Activated naive CD4-positive, alpha-beta T cell treated with anti-CD3 and anti-CD28 coated beads, Interleukin-2, amount 10 ng/mL, durations not matched to agents 7 days and 5 days (primary cell): ENCODE data around the gene CMTM2.

Source experiments
- CTCF ChIA-PET: fragments of 350-600 bp; sonication (Branson Sonifier 250); formaldehyde crosslinking; loops from one replicate; lab custom pipeline; 2021; ENCODE audit warnings: antibody characterized with exemption; lab: Charles Lee
- DNase-seq: peaks from one replicate; pipeline ENCODE4 v3.0.0-alpha.2; 2020
- H3K27ac Mint-ChIP-seq: one replicate; pipeline ENCODE4 v1.8.0; 2021; ENCODE audit warnings: mild to moderate bottlenecking, moderate library complexity, mixed read lengths
- H3K27me3 Mint-ChIP-seq: one replicate; pipeline ENCODE4 v1.8.0; 2021; ENCODE audit warnings: mild to moderate bottlenecking, mixed read lengths
- H3K36me3 Mint-ChIP-seq: one replicate; pipeline ENCODE4 v1.8.0; 2021; ENCODE audit warnings: mixed read lengths
- H3K4me1 Mint-ChIP-seq: one replicate; pipeline ENCODE4 v1.8.0; 2021; ENCODE audit warnings: mixed read lengths
- H3K4me3 Mint-ChIP-seq: one replicate; pipeline ENCODE4 v1.8.0; 2021; ENCODE audit warnings: mild to moderate bottlenecking, moderate library complexity, mixed read lengths
- H3K9me3 Mint-ChIP-seq: one replicate; pipeline ENCODE4 v1.8.0; 2021; ENCODE audit warnings: mixed read lengths

Gene CMTM2

GRCh38 chr16:66547101-66547989, 31.9 kb upstream of the CMTM2 start:
- CTCF ChIA-PET, result interaction anchor here (0.8 to 1.6 kb wide), 7 partner anchors 14 to 70 kb away, joined by 3 to 4 read pairs (median 3); no protein-coding TSS in a partner anchor
- no peak overlapping the region for H3K27ac Mint-ChIP-seq
- DNase-seq, result no peak
- H3K4me3 Mint-ChIP-seq, result no peak overlapping the region
- H3K9me3 Mint-ChIP-seq, result no peaks in the 10 kb centered on the region
- H3K27me3 Mint-ChIP-seq, result peaks cover 2% of the 10 kb centered on the region
- H3K4me1 Mint-ChIP-seq, result peaks cover 42% of the 10 kb centered on the region
- H3K36me3 Mint-ChIP-seq, result peaks cover 9% of the 10 kb centered on the region

GRCh38 chr16:66548068-66548467, 31.2 kb upstream of the CMTM2 start:
- Mint-ChIP-seq H3K27ac (no peak overlapping the region), H3K9me3 (no peaks in the 10 kb centered on the region), H3K36me3 (peaks cover 12% of the 10 kb centered on the region), H3K4me3 (no peak overlapping the region), H3K4me1 (peaks cover 45% of the 10 kb centered on the region), H3K27me3 (peaks cover 4% of the 10 kb centered on the region)
- CTCF ChIA-PET, result interaction anchor here (0.8 to 1.6 kb wide), 9 partner anchors 14 to 71 kb away, joined by 3 to 4 read pairs (median 3); no protein-coding TSS in a partner anchor
- DNase-seq, result no peak

- no peak for DNase-seq
- H3K36me3 Mint-ChIP-seq, result peaks cover 20% of the 10 kb centered on the region
- H3K4me1 Mint-ChIP-seq, result peaks cover 52% of the 10 kb centered on the region
- no peaks in the 10 kb centered on the region for H3K9me3 Mint-ChIP-seq
- H3K4me3 Mint-ChIP-seq, result peak overlapping the region; percentile 65
- CTCF ChIA-PET, result interaction anchor here (1.0 to 1.6 kb wide), 4 partner anchors 26 to 71 kb away, joined by 3 to 4 read pairs (median 3); no protein-coding TSS in a partner anchor
- H3K27ac Mint-ChIP-seq, result peak overlapping the region; percentile 75
- H3K27me3 Mint-ChIP-seq, result peaks cover 4% of the 10 kb centered on the region
These were observed 30.4 kb upstream of the CMTM2 start for GRCh38 chr16:66548868-66549267.

GRCh38 chr16:66549284-66550131, 29.8 kb upstream of the CMTM2 start, which contains the start of gene TK2:
Gene TK2, minus strand, starts transcription at chr16:66550122. Its CDS starts 61 bp downstream, at chr16:66550061.
- H3K4me1 Mint-ChIP-seq, result peaks cover 59% of the 10 kb centered on the region
- H3K27ac Mint-ChIP-seq, result peak within 1 kb of the TSS; percentile 75
- DNase-seq, result peak; percentile 69
- CTCF ChIA-PET, result interaction anchor here (1.0 to 4.4 kb wide), 6 partner anchors 27 to 54 kb away, joined by 3 to 39 read pairs (median 3); no protein-coding TSS in a partner anchor
- peaks cover 27% of the 10 kb centered on the region for H3K36me3 Mint-ChIP-seq
- H3K27me3 Mint-ChIP-seq, result peaks cover 4% of the 10 kb centered on the region
- H3K9me3 Mint-ChIP-seq, result no peaks in the 10 kb centered on the region
- H3K4me3 Mint-ChIP-seq, result peak within 1 kb of the TSS; percentile 78

- peaks cover 77% of the 10 kb centered on the region for H3K4me1 Mint-ChIP-seq
- CTCF ChIA-PET, result interaction anchor here (0.6 to 4.6 kb wide), 15 partner anchors 10 to 175 kb away, joined by 3 to 39 read pairs (median 8); no protein-coding TSS in a partner anchor
- no peaks in the 10 kb centered on the region for H3K9me3 Mint-ChIP-seq
- DNase-seq, result peak; percentile 72
- H3K27me3 Mint-ChIP-seq, result peaks cover 4% of the 10 kb centered on the region
- H3K4me3 Mint-ChIP-seq, result peak overlapping the region; percentile 89
- H3K27ac Mint-ChIP-seq, result peak overlapping the region; percentile 92
- H3K36me3 Mint-ChIP-seq, result peaks cover 41% of the 10 kb centered on the region
These were observed 27.9 kb upstream of the CMTM2 start for GRCh38 chr16:66551348-66551759.

GRCh38 chr16:66551788-66552285, 27.4 kb upstream of the CMTM2 start:
- Mint-ChIP-seq H3K9me3 (no peaks in the 10 kb centered on the region), H3K36me3 (peaks cover 41% of the 10 kb centered on the region), H3K27ac (peak overlapping the region; percentile 92), H3K27me3 (peaks cover 4% of the 10 kb centered on the region), H3K4me3 (peak overlapping the region; percentile 89), H3K4me1 (peaks cover 81% of the 10 kb centered on the region)
- no peak for DNase-seq
- CTCF ChIA-PET, result interaction anchor here (0.6 to 4.6 kb wide), 17 partner anchors 10 to 175 kb away, joined by 3 to 39 read pairs (median 4); no protein-coding TSS in a partner anchor

- Mint-ChIP-seq H3K27ac (peak within 1 kb of the TSS; percentile 92), H3K36me3 (peaks cover 39% of the 10 kb centered on the region), H3K4me3 (peak within 1 kb of the TSS; percentile 89), H3K9me3 (no peaks in the 10 kb centered on the region), H3K4me1 (peaks cover 79% of the 10 kb centered on the region), H3K27me3 (peaks cover 4% of the 10 kb centered on the region)
- CTCF ChIA-PET, result interaction anchor here (0.6 to 4.6 kb wide), 15 partner anchors 10 to 146 kb away, joined by 3 to 39 read pairs (median 8); no protein-coding TSS in a partner anchor
- DNase-seq, result peak; percentile 92
These were observed 26.7 kb upstream of the CMTM2 start, which contains the start of gene CKLF for GRCh38 chr16:66552286-66553177. Gene CKLF, plus strand, starts transcription at chr16:66552576. Its CDS starts 140 bp downstream, at chr16:66552716.

- CTCF ChIA-PET, result interaction anchor here (1.8 to 4.6 kb wide), 5 partner anchors 31 to 146 kb away, joined by 4 to 39 read pairs (median 16); no protein-coding TSS in a partner anchor
- H3K4me3 Mint-ChIP-seq, result peak overlapping the region; percentile 89
- H3K4me1 Mint-ChIP-seq, result peaks cover 78% of the 10 kb centered on the region
- H3K9me3 Mint-ChIP-seq, result no peaks in the 10 kb centered on the region
- DNase-seq, result peak; percentile 29
- H3K27me3 Mint-ChIP-seq, result peaks cover 4% of the 10 kb centered on the region
- H3K27ac Mint-ChIP-seq, result peak overlapping the region; percentile 92
- peaks cover 41% of the 10 kb centered on the region for H3K36me3 Mint-ChIP-seq
These were observed 26.0 kb upstream of the CMTM2 start for GRCh38 chr16:66553223-66553622.

- Mint-ChIP-seq H3K4me3 (peak overlapping the region; percentile 89), H3K36me3 (peaks cover 49% of the 10 kb centered on the region), H3K4me1 (peaks cover 75% of the 10 kb centered on the region), H3K9me3 (no peaks in the 10 kb centered on the region), H3K27me3 (peaks cover 4% of the 10 kb centered on the region), H3K27ac (no peak overlapping the region)
- no peak for DNase-seq
- CTCF ChIA-PET, result interaction anchor here (0.8 to 4.6 kb wide), 5 partner anchors 10 to 46 kb away, joined by 4 to 39 read pairs (median 16); no protein-coding TSS in a partner anchor
These were observed 25.2 kb upstream of the CMTM2 start for GRCh38 chr16:66554021-66554420.

- H3K4me1 Mint-ChIP-seq, result peaks cover 76% of the 10 kb centered on the region
- H3K27ac Mint-ChIP-seq, result no peak overlapping the region
- H3K9me3 Mint-ChIP-seq, result no peaks in the 10 kb centered on the region
- H3K36me3 Mint-ChIP-seq, result peaks cover 54% of the 10 kb centered on the region
- peaks cover 4% of the 10 kb centered on the region for H3K27me3 Mint-ChIP-seq
- DNase-seq, result no peak
- CTCF ChIA-PET, result interaction anchor here (0.8 to 4.6 kb wide), 4 partner anchors 9 to 46 kb away, joined by 4 to 31 read pairs (median 10); no protein-coding TSS in a partner anchor
- peak overlapping the region; percentile 89 for H3K4me3 Mint-ChIP-seq
These were observed 24.8 kb upstream of the CMTM2 start for GRCh38 chr16:66554495-66554894.

GRCh38 chr16:66560107-66560506, 19.2 kb upstream of the CMTM2 start:
- H3K36me3 Mint-ChIP-seq, result peaks cover 62% of the 10 kb centered on the region
- no peaks in the 10 kb centered on the region for H3K27me3 Mint-ChIP-seq
- peaks cover 74% of the 10 kb centered on the region for H3K4me1 Mint-ChIP-seq
- H3K27ac Mint-ChIP-seq, result peak overlapping the region; percentile 38
- CTCF ChIA-PET, result interaction anchor here (1.0 kb wide), 1 partner anchor 29 kb away, joined by 4 read pairs; no protein-coding TSS in a partner anchor
- no peaks in the 10 kb centered on the region for H3K9me3 Mint-ChIP-seq
- no peak overlapping the region for H3K4me3 Mint-ChIP-seq
- no peak for DNase-seq

GRCh38 chr16:66561381-66562080, 17.7 kb upstream of the CMTM2 start:
- Mint-ChIP-seq H3K27me3 (no peaks in the 10 kb centered on the region), H3K4me3 (no peak overlapping the region), H3K4me1 (peaks cover 61% of the 10 kb centered on the region), H3K36me3 (peaks cover 61% of the 10 kb centered on the region), H3K27ac (peak overlapping the region; percentile 50), H3K9me3 (no peaks in the 10 kb centered on the region)
- DNase-seq, result no peak
- CTCF ChIA-PET, result interaction anchor here (0.7 to 4.3 kb wide), 9 partner anchors 11 to 174 kb away, joined by 3 to 47 read pairs (median 11); partner anchors contain the start of gene CMTM2
